MM.1S (cell line): ENCODE data around the gene FERMT2.

Experiments
- DNase-seq: peaks from one replicate; pipeline ENCODE4 v3.0.0-alpha.2; 2015
- H2AFZ ChIP-seq: fragments of 300-600 bp; sonication (generic); 2 replicates; pipeline ENCODE4 v1.6.0; 2016; ENCODE audit warnings: antibody characterized with exemption, low read length
- H3F3A ChIP-seq: fragments of 300-600 bp; sonication (generic); 2 replicates; pipeline ENCODE4 v1.6.1; 2016; ENCODE audit warnings: mild to moderate bottlenecking, antibody characterized with exemption, low read length, moderate library complexity, mixed read lengths; ENCODE audit not compliant: insufficient read depth
- H3K27ac ChIP-seq: fragments of 300-600 bp; sonication (generic); 2 replicates; pipeline ENCODE4 v1.5.1; 2016; ENCODE audit warnings: mild to moderate bottlenecking, low read length
- H3K27me3 ChIP-seq: fragments of 300-600 bp; sonication (generic); replicated peaks from 2 replicates; pipeline ENCODE4 v1.6.0; 2016; ENCODE audit warnings: low read length; ENCODE audit not compliant: insufficient read depth
- H3K36me3 ChIP-seq: fragments of 300-600 bp; sonication (generic); replicated peaks from 2 replicates; pipeline ENCODE4 v1.6.1; 2016; ENCODE audit warnings: mild to moderate bottlenecking, low read length, mixed read lengths; ENCODE audit not compliant: insufficient read depth
- H3K4me1 ChIP-seq: fragments of 300-600 bp; sonication (generic); 2 replicates; pipeline ENCODE4 v1.6.1; 2016; ENCODE audit warnings: low read length, mixed read lengths
- H3K4me2 ChIP-seq: fragments of 300-600 bp; sonication (generic); 2 replicates; pipeline ENCODE4 v1.6.0; 2016; ENCODE audit warnings: low read depth, low read length
- H3K4me3 ChIP-seq: fragments of 300-600 bp; sonication (generic); 2 replicates; pipeline ENCODE4 v1.5.1; 2016; ENCODE audit warnings: low read length, mixed read lengths
- H3K79me2 ChIP-seq: fragments of 300-600 bp; sonication (generic); 2 replicates; pipeline ENCODE4 v1.6.1; 2016; ENCODE audit warnings: mixed run types, low read length, mixed read lengths
- H3K9ac ChIP-seq: fragments of 300-600 bp; sonication (generic); 2 replicates; pipeline ENCODE4 v1.6.1; 2016; ENCODE audit warnings: low read length, mixed read lengths
- H3K9me2 ChIP-seq: fragments of 300-600 bp; sonication (generic); replicated peaks from 2 replicates; pipeline ENCODE4 v1.6.1; 2016; ENCODE audit warnings: mild to moderate bottlenecking, low read length, mixed read lengths; ENCODE audit not compliant: insufficient read depth
- H3K9me3 ChIP-seq: fragments of 300-600 bp; sonication (generic); replicated peaks from 2 replicates; pipeline ENCODE4 v1.6.1; 2016; ENCODE audit warnings: mild to moderate bottlenecking, low read length, mixed read lengths; ENCODE audit not compliant: insufficient read depth
- H4K20me1 ChIP-seq: fragments of 300-600 bp; sonication (generic); 2 replicates; pipeline ENCODE4 v1.6.1; 2016; ENCODE audit warnings: mild to moderate bottlenecking, low read length, moderate library complexity, mixed read lengths; ENCODE audit not compliant: insufficient read depth
- CTCF ChIP-seq: fragments of 300-600 bp; sonication (generic); IDR thresholded peaks from 2 replicates; pipeline ENCODE4 v1.5.1; 2016; ENCODE audit warnings: antibody characterized with exemption, low read length, mixed read lengths
- EZH2 ChIP-seq: fragments of 300-600 bp; sonication (generic); optimal IDR thresholded peaks from 2 replicates; pipeline ENCODE3; 2017; ENCODE audit warnings: low read depth, mild to moderate bottlenecking, antibody characterized with exemption, low read length, mixed read lengths
- EZH2phosphoT487 ChIP-seq: fragments of 300-600 bp; sonication (generic); IDR thresholded peaks from 2 replicates; pipeline ENCODE4 v1.6.1; 2018; ENCODE audit warnings: antibody characterized with exemption, low read length

Gene FERMT2

GRCh38 chr14:52974406-52974805 is 23.6 kb upstream of the FERMT2 start:
- Histone ChIP-seq H3K79me2 (no peaks in the 10 kb centered on the region), H3F3A (no peaks in the 10 kb centered on the region), H2AFZ (no peak overlapping the region), H3K4me1 (no peaks in the 10 kb centered on the region), H3K9me2 (no peaks in the 10 kb centered on the region), H3K27ac (no peak overlapping the region), H4K20me1 (no peaks in the 10 kb centered on the region), H3K4me2 (no peak overlapping the region), H3K9ac (no peak overlapping the region), H3K9me3 (no peaks in the 10 kb centered on the region), H3K36me3 (no peaks in the 10 kb centered on the region), H3K4me3 (no peak overlapping the region), H3K27me3 (no peaks in the 10 kb centered on the region)
- DNase-seq = no peak
- TF ChIP-seq EZH2phosphoT487 (no peak), EZH2 (no peak), CTCF (no peak)

GRCh38 chr14:52961060-52961639 is 10.3 kb upstream of the FERMT2 start:
- no peaks in the 10 kb centered on the region for H3K4me1 ChIP-seq
- no peaks in the 10 kb centered on the region for H3F3A ChIP-seq
- H4K20me1 ChIP-seq = no peaks in the 10 kb centered on the region
- H3K36me3 ChIP-seq = no peaks in the 10 kb centered on the region
- no peaks in the 10 kb centered on the region for H3K9me2 ChIP-seq
- no peak overlapping the region for H3K27ac ChIP-seq
- H3K27me3 ChIP-seq = no peaks in the 10 kb centered on the region
- H3K9ac ChIP-seq = no peak overlapping the region
- H3K79me2 ChIP-seq = no peaks in the 10 kb centered on the region
- TF ChIP-seq CTCF = peak; percentile 50
- TF ChIP-seq EZH2phosphoT487 = no peak
- H3K9me3 ChIP-seq = no peaks in the 10 kb centered on the region
- H3K4me2 ChIP-seq = no peak overlapping the region
- H3K4me3 ChIP-seq = no peak overlapping the region
- peak overlapping the region; percentile 45; the same call in 1 of the 2 replicates for H2AFZ ChIP-seq
- peak; percentile 48 for DNase-seq

- no peak overlapping the region for H3K4me2 ChIP-seq
- no peaks in the 10 kb centered on the region for H3K9me2 ChIP-seq
- no peaks in the 10 kb centered on the region for H3K79me2 ChIP-seq
- no peak for TF ChIP-seq CTCF
- no peak for TF ChIP-seq EZH2
- no peak for TF ChIP-seq EZH2phosphoT487
- no peaks in the 10 kb centered on the region for H3F3A ChIP-seq
- no peaks in the 10 kb centered on the region for H3K4me1 ChIP-seq
- peak overlapping the region; percentile 45; the same call in 1 of the 2 replicates for H2AFZ ChIP-seq
- peak; percentile 19 for DNase-seq
- H4K20me1 ChIP-seq = no peaks in the 10 kb centered on the region
- H3K9ac ChIP-seq = no peak overlapping the region
- no peaks in the 10 kb centered on the region for H3K36me3 ChIP-seq
- H3K9me3 ChIP-seq = no peaks in the 10 kb centered on the region
- H3K27ac ChIP-seq = no peak overlapping the region
- H3K4me3 ChIP-seq = no peak overlapping the region
- no peaks in the 10 kb centered on the region for H3K27me3 ChIP-seq
Observed at GRCh38 chr14:52960627-52961026, 9.8 kb upstream of the FERMT2 start.
